GM19023 (cell line): ENCODE measurements around the gene CREM.

Experiments used
- ATAC-seq: cut with Tn5 transposase; IDR thresholded peaks from one replicate; pipeline ENCODE4 v1.9.1; 2021; ENCODE audit warnings: mild to moderate bottlenecking, moderate library complexity; ENCODE audit not compliant: unreplicated experiment

CREM gene

DNA sequence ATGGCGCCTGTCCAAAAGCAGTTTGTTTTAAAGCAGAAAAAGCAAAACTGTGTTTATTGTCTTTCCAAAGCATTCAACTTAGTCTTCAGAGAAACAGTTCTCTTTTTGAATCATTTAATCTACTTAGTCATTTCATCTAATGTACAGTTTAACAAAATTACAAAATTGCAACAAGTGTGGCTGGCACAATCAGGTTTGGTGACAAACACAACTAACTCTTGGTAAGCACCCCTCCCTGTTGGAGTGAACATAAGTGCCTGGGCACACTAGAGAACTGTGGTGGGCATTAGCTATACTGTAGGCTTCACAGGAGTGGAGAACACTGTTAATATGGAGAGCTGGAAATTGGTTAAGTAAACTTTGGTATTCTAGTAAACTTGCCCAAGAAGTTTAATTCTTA is 6.9 kb downstream of the CREM start:
- no peak for ATAC-seq

GRCh38 chr10:35135861-35136260 is 9.2 kb downstream of the CREM start:
- no peak for ATAC-seq

- peak; percentile 46 for ATAC-seq
Observed at GRCh38 chr10:35136263-35136815, 9.7 kb downstream of the CREM start.

GRCh38 chr10:35140126-35140525 is 13.5 kb downstream of the CREM start:
- ATAC-seq = no peak

DNA sequence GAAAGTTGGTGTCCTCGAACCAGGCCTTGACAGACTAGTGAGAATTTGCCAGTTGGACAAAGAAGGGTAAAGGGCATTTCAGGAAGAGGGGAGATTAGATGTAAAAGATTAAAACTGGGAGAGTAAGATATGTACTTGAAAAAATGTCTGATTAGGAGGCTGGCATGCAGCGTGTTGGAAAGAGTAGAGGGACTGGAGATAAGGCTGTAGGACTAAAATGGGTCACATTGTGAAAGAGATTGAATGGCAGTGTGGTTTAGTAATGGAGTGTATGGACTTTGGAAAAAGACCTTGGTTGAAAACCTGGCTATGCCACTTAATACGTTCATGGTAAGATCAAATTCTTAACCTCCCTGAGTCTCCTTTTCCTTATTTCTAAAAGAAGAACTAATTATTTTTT is 14.1 kb downstream of the CREM start:
- no peak for ATAC-seq

DNA sequence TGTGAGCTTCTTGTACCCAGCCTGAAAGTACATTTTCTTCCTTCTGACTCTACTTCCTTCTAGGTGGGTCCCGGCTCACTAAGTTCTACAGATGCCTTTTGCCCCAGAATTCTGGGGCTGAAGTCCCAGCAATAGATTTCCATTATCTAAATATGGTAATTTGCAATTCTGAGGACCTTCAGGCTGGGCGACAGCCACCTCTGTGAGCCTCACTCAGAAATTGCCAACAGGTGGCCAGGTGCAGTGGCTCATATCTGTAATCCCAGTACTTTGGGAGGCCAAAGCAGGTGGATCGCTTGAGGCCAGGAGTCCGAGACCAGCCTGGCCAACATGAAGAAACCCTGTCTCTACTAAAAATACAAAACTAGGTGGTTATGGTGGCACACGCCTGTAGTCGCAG is 23.7 kb downstream of the CREM start:
- no peak for ATAC-seq

DNA sequence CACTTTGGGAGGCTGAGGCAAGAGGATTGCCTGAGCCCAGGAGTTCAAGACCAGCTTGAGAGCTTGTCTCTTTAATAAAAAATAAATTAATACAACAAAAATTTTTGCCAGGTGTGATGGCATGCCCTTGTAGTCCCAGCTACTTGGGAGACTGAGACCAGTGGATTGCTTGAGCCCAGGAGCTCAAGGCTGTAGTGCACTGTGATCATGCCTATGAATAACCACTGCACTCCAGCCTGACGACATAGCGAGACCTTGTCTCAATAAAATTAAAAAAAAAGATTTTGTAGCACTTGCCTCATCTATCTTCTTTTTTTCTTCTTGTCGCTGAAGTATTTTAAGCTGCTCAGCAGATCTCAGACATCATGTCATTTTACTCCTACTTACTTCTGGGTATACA is 26.3 kb downstream of the CREM start:
- no peak for ATAC-seq

- ATAC-seq = no peak
Observed at GRCh38 chr10:35153716-35154115, 27.1 kb downstream of the CREM start.

- ATAC-seq = no peak
Observed at GRCh38 chr10:35160743-35161142, 34.1 kb downstream of the CREM start.

- no peak for ATAC-seq
Observed at GRCh38 chr10:35161906-35162305, 35.3 kb downstream of the CREM start.

GRCh38 chr10:35165136-35165535 is 38.5 kb downstream of the CREM start:
- no peak for ATAC-seq

- ATAC-seq = no peak
Observed at GRCh38 chr10:35165811-35166210, 39.2 kb downstream of the CREM start.

GRCh38 chr10:35166607-35167006 is 40.0 kb downstream of the CREM start:
- ATAC-seq = no peak

DNA sequence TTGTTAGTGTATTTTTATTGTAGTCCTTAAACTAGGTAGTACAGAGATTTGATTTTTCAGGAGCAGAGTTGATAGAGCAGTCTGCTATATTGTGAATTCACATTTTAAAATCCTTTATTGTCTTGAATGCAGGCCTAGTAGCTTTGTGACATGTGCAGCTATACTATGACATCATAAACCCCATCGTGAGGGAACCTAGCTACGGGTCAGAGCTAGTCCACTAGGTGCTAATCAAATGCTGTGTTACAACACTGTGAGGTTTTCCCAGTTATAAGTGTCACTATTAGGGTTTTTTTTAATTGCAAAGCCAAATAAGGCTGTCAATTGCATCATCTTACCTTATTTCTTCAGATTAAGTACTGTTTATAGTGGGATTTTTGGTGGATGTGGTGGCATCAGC is 40.7 kb downstream of the CREM start:
- no peak for ATAC-seq

DNA sequence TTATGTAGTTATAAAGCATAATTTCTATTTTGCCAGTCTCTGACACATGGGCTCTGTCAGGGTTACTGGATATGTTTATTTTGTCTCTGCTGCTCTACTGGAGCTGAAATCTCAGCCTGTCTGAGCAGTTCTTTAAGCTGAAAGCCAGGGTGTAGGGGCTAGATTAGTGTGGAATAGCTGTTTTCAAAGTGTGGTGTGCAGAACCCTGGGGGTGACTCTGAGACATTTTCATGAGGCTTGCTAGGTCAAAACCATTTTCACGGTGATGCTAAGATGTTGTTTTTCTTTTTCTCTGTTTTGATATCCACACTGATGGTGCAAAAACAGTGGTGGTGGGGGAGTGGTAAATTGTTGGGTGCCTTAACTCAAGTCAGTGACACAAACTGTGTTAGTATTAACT is 45.5 kb downstream of the CREM start:
- ATAC-seq = no peak

- no peak for ATAC-seq
Observed at GRCh38 chr10:35172574-35172973, 45.9 kb downstream of the CREM start.

- no peak for ATAC-seq
Observed at GRCh38 chr10:35178331-35178730, 51.7 kb downstream of the CREM start.

DNA sequence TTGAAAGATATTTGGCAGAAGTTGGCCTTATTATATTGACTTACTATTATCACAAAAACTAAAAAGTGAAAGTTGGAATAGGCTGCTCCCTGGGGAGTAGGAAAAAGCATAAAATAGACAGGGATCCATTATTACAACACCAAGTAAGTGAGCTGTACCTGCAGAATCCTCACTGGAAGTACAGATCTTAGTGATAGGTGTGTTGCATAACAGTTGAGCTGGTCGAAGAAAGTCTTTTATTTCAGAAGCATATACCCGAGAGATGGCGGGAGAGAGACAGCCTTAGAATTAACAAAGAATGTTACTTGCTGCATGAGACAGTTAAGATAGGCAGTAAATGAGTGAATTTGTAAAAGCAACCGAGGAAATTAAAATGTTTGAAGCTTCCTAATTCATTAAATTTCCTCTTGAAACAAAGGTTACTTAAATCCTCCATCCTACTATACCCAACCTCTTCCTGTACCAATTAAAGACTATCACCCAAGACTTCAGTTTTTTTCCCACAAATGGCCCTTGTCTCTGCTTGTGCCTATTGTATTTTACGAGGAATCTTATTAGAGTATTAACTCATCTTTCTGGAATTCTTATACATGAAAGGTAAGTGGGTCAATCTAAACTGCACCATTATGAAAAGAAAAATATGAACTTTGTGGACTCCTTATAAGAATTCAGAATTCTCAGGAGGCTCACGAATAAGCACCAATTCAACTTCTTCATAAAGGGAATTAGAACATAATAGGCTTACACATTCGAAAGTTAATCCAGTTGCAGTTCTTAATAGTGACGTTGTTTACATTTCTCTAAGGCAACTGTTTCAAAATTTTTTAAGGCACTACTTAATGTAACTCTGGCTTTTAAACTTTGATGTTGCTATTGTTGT is 56.2 kb downstream of the CREM start:
- ATAC-seq = no peak

- ATAC-seq = no peak
Observed at GRCh38 chr10:35184527-35185171, 58.0 kb downstream of the CREM start.

- peak; percentile 52 for ATAC-seq
Observed at GRCh38 chr10:35185260-35186034, 58.8 kb downstream of the CREM start.

- no peak for ATAC-seq
Observed at GRCh38 chr10:35188954-35189353, 62.3 kb downstream of the CREM start.
